Measurements from ENCODE around the gene SIVA1. TPM values are rescaled to one million over a fixed set of nuclear protein-coding genes. Genes with fewer than 3 reads are reported as not detected.
"Not testable (repeated sequence)": the region's sequence is repeated elsewhere in the genome, so short reads cannot be mapped to it uniquely, and the experiment has no call there.

The SIVA1 gene
- total and polyA plus RNA-seq, 4 donors, result 67.4 to 115 (median 99.6) TPM

DNA sequence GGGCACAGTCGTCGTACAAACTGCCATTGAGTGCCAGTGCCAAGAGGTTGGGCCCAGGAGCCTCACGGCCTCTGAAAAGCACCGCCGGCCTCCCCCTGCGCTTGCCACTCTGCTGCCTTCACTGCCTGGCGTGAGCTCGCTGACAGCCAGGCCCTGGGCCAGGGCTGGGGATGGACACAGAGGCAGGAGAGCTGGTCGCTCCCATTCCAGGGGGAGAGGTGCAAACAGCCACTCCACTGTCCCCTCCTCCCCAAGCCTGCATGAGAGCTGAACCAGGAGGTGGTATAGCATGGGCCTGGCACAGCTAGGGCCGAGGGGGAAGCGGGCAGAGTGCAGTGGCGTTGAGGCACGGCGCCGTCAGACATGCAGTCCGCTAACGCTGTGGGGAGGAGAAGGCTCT lies 24.3 kb upstream of the SIVA1 start:
- peaks cover 18 to 68% (median 53%) of the 10 kb centered on the region in 4 donors for H3K4me1 ChIP-seq (ENCODE audit: control insufficient read depth in 4 of 4, insufficient read depth in 4 of 4, low read length in 3 of 4)
- no peaks in the 10 kb centered on the region for H3K36me3 ChIP-seq (ENCODE audit: control insufficient read depth in 4 of 4, insufficient read depth in 3 of 4, low read depth in 1 of 4, low read length in 3 of 4)
- no peaks in the 10 kb centered on the region for H3K9me3 ChIP-seq (ENCODE audit: control insufficient read depth in 4 of 4, low read length in 3 of 4)
- H3K27me3 ChIP-seq (ENCODE audit: control insufficient read depth in 4 of 4, insufficient read depth in 4 of 4, low read length in 3 of 4), result no peaks in the 10 kb centered on the region
- TF ChIP-seq, protein P1, sequence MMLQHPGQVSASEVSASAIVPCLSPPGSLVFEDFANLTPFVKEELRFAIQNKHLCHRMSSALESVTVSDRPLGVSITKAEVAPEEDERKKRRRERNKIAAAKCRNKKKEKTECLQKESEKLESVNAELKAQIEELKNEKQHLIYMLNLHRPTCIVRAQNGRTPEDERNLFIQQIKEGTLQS (IDR thresholded peaks at IDR 0.05), result no peak
- TF ChIP-seq RXRA (IDR thresholded peaks at IDR 0.05), result no peak
- TF ChIP-seq RAD21 (IDR thresholded peaks at IDR 0.05), result no peak
- no peak for TF ChIP-seq GABPA (IDR thresholded peaks at IDR 0.05 in 1 of 2, conservative IDR thresholded peaks at IDR 0.05 in 1 of 2)
- TF ChIP-seq REST (IDR thresholded peaks at IDR 0.05), result no peak
- no peak for TF ChIP-seq JUND (IDR thresholded peaks at IDR 0.05)
- no peak for TF ChIP-seq HNF4A (conservative IDR thresholded peaks at IDR 0.05)
- TF ChIP-seq FOXA2 (IDR thresholded peaks at IDR 0.05), result no peak
- TF ChIP-seq, protein P2, sequence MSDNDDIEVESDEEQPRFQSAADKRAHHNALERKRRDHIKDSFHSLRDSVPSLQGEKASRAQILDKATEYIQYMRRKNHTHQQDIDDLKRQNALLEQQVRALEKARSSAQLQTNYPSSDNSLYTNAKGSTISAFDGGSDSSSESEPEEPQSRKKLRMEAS (IDR thresholded peaks at IDR 0.05), result no peak
- TF ChIP-seq SP1 (IDR thresholded peaks at IDR 0.05), result no peak
- TF ChIP-seq, protein P3, sequence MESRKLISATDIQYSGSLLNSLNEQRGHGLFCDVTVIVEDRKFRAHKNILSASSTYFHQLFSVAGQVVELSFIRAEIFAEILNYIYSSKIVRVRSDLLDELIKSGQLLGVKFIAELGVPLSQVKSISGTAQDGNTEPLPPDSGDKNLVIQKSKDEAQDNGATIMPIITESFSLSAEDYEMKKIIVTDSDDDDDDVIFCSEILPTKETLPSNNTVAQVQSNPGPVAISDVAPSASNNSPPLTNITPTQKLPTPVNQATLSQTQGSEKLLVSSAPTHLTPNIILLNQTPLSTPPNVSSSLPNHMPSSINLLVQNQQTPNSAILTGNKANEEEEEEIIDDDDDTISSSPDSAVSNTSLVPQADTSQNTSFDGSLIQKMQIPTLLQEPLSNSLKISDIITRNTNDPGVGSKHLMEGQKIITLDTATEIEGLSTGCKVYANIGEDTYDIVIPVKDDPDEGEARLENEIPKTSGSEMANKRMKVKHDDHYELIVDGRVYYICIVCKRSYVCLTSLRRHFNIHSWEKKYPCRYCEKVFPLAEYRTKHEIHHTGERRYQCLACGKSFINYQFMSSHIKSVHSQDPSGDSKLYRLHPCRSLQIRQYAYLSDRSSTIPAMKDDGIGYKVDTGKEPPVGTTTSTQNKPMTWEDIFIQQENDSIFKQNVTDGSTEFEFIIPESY (IDR thresholded peaks at IDR 0.05), result no peak
- TF ChIP-seq YY1 (IDR thresholded peaks at IDR 0.05), result no peak
- H3K4me3 ChIP-seq (ENCODE audit: low read depth in 1 of 3, low read length in 3 of 3), result no peak overlapping the region
- 95% methylated on average over 17 of the region's 17 CpGs for WGBS
- H3K27ac ChIP-seq (ENCODE audit: low read depth in 1 of 2, low read length in 2 of 2), result no peak overlapping the region
- H3K9ac ChIP-seq (ENCODE audit: low read depth in 1 of 2, low read length in 2 of 2), result no peak overlapping the region
- no peak for DNase-seq (ENCODE audit: low spot score)

GRCh38 chr14:104729176-104729834 lies 23.6 kb upstream of the SIVA1 start:
- WGBS, result 97% methylated on average over 66 of the region's 73 CpGs

DNA sequence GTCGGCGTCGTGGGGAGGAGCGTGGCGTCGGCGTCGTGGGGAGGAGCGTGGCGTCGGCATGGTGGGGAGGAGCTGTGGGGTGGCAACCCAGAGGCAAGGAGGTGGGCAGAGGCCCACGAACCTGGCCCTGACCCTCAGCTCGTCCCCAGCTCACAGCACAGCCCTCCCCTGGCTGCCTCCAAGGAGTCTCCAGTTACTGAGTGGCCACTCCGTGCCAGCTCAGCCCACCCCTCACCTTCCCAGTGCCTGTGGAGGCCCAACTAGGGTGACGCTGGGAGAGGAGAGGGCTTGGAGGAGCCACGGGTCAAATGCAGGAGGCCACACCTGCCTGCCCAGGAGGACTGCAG lies 23.1 kb upstream of the SIVA1 start:
- no peaks in the 10 kb centered on the region for H3K9me3 ChIP-seq (ENCODE audit: control insufficient read depth in 4 of 4, low read length in 3 of 4)
- no peak overlapping the region for H3K9ac ChIP-seq (ENCODE audit: low read depth in 1 of 2, low read length in 2 of 2)
- H3K36me3 ChIP-seq (ENCODE audit: control insufficient read depth in 4 of 4, insufficient read depth in 3 of 4, low read depth in 1 of 4, low read length in 3 of 4), result no peaks in the 10 kb centered on the region
- H3K4me3 ChIP-seq (ENCODE audit: low read depth in 1 of 3, low read length in 3 of 3), result no peak overlapping the region
- H3K4me1 ChIP-seq (ENCODE audit: control insufficient read depth in 4 of 4, insufficient read depth in 4 of 4, low read length in 3 of 4), result peaks cover 25 to 73% (median 58%) of the 10 kb centered on the region in 4 donors
- no peak overlapping the region for H3K27ac ChIP-seq (ENCODE audit: low read depth in 1 of 2, low read length in 2 of 2)
- 96% methylated on average over 16 of the region's 16 CpGs for WGBS
- H3K27me3 ChIP-seq (ENCODE audit: control insufficient read depth in 4 of 4, insufficient read depth in 4 of 4, low read length in 3 of 4), result no peaks in the 10 kb centered on the region
- no peak for DNase-seq (ENCODE audit: low spot score)
- TF ChIP-seq, protein P1 (IDR thresholded peaks at IDR 0.05), result no peak
- TF ChIP-seq EGR1 (IDR thresholded peaks at IDR 0.05; ENCODE audit: low read depth in 2 of 2), result no peak
- TF ChIP-seq, protein P2 (IDR thresholded peaks at IDR 0.05), result no peak
- no peak for TF ChIP-seq RAD21 (IDR thresholded peaks at IDR 0.05)
- TF ChIP-seq GABPA (IDR thresholded peaks at IDR 0.05 in 1 of 2, conservative IDR thresholded peaks at IDR 0.05 in 1 of 2), result no peak
- TF ChIP-seq, protein P4, sequence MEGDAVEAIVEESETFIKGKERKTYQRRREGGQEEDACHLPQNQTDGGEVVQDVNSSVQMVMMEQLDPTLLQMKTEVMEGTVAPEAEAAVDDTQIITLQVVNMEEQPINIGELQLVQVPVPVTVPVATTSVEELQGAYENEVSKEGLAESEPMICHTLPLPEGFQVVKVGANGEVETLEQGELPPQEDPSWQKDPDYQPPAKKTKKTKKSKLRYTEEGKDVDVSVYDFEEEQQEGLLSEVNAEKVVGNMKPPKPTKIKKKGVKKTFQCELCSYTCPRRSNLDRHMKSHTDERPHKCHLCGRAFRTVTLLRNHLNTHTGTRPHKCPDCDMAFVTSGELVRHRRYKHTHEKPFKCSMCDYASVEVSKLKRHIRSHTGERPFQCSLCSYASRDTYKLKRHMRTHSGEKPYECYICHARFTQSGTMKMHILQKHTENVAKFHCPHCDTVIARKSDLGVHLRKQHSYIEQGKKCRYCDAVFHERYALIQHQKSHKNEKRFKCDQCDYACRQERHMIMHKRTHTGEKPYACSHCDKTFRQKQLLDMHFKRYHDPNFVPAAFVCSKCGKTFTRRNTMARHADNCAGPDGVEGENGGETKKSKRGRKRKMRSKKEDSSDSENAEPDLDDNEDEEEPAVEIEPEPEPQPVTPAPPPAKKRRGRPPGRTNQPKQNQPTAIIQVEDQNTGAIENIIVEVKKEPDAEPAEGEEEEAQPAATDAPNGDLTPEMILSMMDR (IDR thresholded peaks at IDR 0.05; ENCODE audit: low read depth, low read length, missing input control), result no peak
- no peak for TF ChIP-seq JUND (IDR thresholded peaks at IDR 0.05)
- TF ChIP-seq YY1 (IDR thresholded peaks at IDR 0.05), result no peak
- TF ChIP-seq TAF1 (conservative IDR thresholded peaks at IDR 0.05), result no peak
- no peak for TF ChIP-seq HNF4G (IDR thresholded peaks at IDR 0.05)

More at GRCh38 chr14:104729176-104729834, 23.6 kb upstream of the SIVA1 start:
- not testable (repeated sequence) for H3K4me3 ChIP-seq (ENCODE audit: low read depth in 1 of 3, low read length in 3 of 3); H3K36me3 ChIP-seq (ENCODE audit: control insufficient read depth in 4 of 4, insufficient read depth in 3 of 4, low read depth in 1 of 4, low read length in 3 of 4); H3K27ac ChIP-seq (ENCODE audit: low read depth in 1 of 2, low read length in 2 of 2); H3K27me3 ChIP-seq (ENCODE audit: control insufficient read depth in 4 of 4, insufficient read depth in 4 of 4, low read length in 3 of 4); H3K9ac ChIP-seq (ENCODE audit: low read depth in 1 of 2, low read length in 2 of 2); DNase-seq (ENCODE audit: low spot score); H3K9me3 ChIP-seq (ENCODE audit: control insufficient read depth in 4 of 4, low read length in 3 of 4)
- H3K4me1 ChIP-seq (ENCODE audit: control insufficient read depth in 4 of 4, insufficient read depth in 4 of 4, low read length in 3 of 4), result peaks cover 20 to 71% (median 57%) of the 10 kb centered on the region in 4 donors
